Activated T-cell treated with anti-CD3 and anti-CD28 coated beads for 24 hours (primary cell): ENCODE data around the gene PIMREG.
A peak's percentile ranks its signal among the peaks of the same experiment; 100 is the strongest.

Experiments
- DNase-seq: peaks from one replicate; pipeline ENCODE4 v3.0.0-alpha.2; 2020; ENCODE audit warnings: low read depth

PIMREG gene

GRCh38 chr17:6437956-6438355 lies 6.3 kb upstream of the PIMREG start:
- DNase-seq: no peak

- DNase-seq: no peak
These were observed 4.3 kb upstream of the PIMREG start for GRCh38 chr17:6439951-6440350.

GRCh38 chr17:6442775-6443174 lies 1.5 kb upstream of the PIMREG start:
- DNase-seq: no peak

GRCh38 chr17:6444571-6445335 lies 498 bp downstream of the PIMREG start:
- DNase-seq: no peak

- no peak for DNase-seq
These were observed 2.4 kb downstream of the PIMREG start for GRCh38 chr17:6446516-6447100.

GRCh38 chr17:6448473-6448872 lies 4.2 kb downstream of the PIMREG start:
- DNase-seq: no peak

GRCh38 chr17:6449307-6449706 lies 5.1 kb downstream of the PIMREG start:
- no peak for DNase-seq

GRCh38 chr17:6450926-6451832 lies 6.9 kb downstream of the PIMREG start:
- no peak for DNase-seq

GRCh38 chr17:6452471-6453266 lies 8.4 kb downstream of the PIMREG start:
- no peak for DNase-seq

GRCh38 chr17:6453279-6454024 lies 9.2 kb downstream of the PIMREG start:
- no peak for DNase-seq

GRCh38 chr17:6454495-6455320 lies 10.5 kb downstream of the PIMREG start:
- DNase-seq: no peak

GRCh38 chr17:6455321-6455705 lies 11.1 kb downstream of the PIMREG start:
- peak; percentile 21 for DNase-seq

- no peak for DNase-seq
These were observed 12.1 kb downstream of the PIMREG start for GRCh38 chr17:6456321-6456720.

GRCh38 chr17:6456914-6457687 lies 12.8 kb downstream of the PIMREG start:
- DNase-seq: no peak

GRCh38 chr17:6457688-6458459 lies 13.6 kb downstream of the PIMREG start:
- DNase-seq: no peak

GRCh38 chr17:6458460-6458950 lies 14.2 kb downstream of the PIMREG start:
- no peak for DNase-seq

- DNase-seq: no peak
These were observed 16.4 kb downstream of the PIMREG start for GRCh38 chr17:6460531-6461161.

- no peak for DNase-seq
These were observed 17.0 kb downstream of the PIMREG start for GRCh38 chr17:6461246-6461645.
